Peyer's patch (tissue), 4 donors: ENCODE measurements around the gene CCDC117.

ENCODE experiments used
- CTCF ChIP-seq, 6 experiments: fragments of 450-650 bp in 4 of 6; fragments of 200-600 bp in 2 of 6; sonication (generic) in 1 of 6; IDR thresholded peaks; one replicate each; pipeline ENCODE4 v1.5.1; 2017 to 2019; ENCODE audit warnings: antibody characterized with exemption in 6 of 6, mild to moderate bottlenecking in 3 of 6, moderate library complexity in 1 of 6
- POLR2A ChIP-seq, 2 donors: fragments of 450-650 bp; IDR thresholded peaks; one replicate each; pipeline ENCODE4 v1.5.1; 2017; ENCODE audit warnings: antibody characterized with exemption in 2 of 2, mild to moderate bottlenecking in 2 of 2, moderate library complexity in 2 of 2

GRCh38 chr22:28822930-28823551, 50.5 kb downstream of the CCDC117 start:
- TF ChIP-seq CTCF (IDR thresholded peaks at IDR 0.05) (no peak), POLR2A (IDR thresholded peaks at IDR 0.05) (no peak)
